Activated T-cell treated with anti-CD3 and anti-CD28 coated beads, Interleukin-2, amount 50 U/mL, for 1 hour (primary cell): ENCODE measurements around the gene FIGN.

Source experiments
- DNase-seq: peaks from one replicate; pipeline ENCODE4 v3.0.0-alpha.2; 2020

FIGN gene

GRCh38 chr2:163659224-163659623 lies 76.6 kb downstream of the FIGN start:
- DNase-seq = no peak

- DNase-seq = no peak
Measured at GRCh38 chr2:163658556-163658955, 77.3 kb downstream of the FIGN start.

GRCh38 chr2:163657281-163657656 lies 78.5 kb downstream of the FIGN start:
- no peak for DNase-seq

GRCh38 chr2:163656622-163657280 lies 79.1 kb downstream of the FIGN start:
- no peak for DNase-seq

GRCh38 chr2:163655667-163656066 lies 80.1 kb downstream of the FIGN start:
- DNase-seq = no peak

- DNase-seq = no peak
Measured at GRCh38 chr2:163652751-163653150, 83.1 kb downstream of the FIGN start.

- no peak for DNase-seq
Measured at GRCh38 chr2:163649080-163649479, 86.7 kb downstream of the FIGN start.

- DNase-seq = no peak
Measured at GRCh38 chr2:163647300-163647699, 88.5 kb downstream of the FIGN start.

- no peak for DNase-seq
Measured at GRCh38 chr2:163646687-163647086, 89.1 kb downstream of the FIGN start.

- no peak for DNase-seq
Measured at GRCh38 chr2:163644238-163644637, 91.6 kb downstream of the FIGN start.

GRCh38 chr2:163641986-163642385 lies 93.8 kb downstream of the FIGN start:
- no peak for DNase-seq

- no peak for DNase-seq
Measured at GRCh38 chr2:163640542-163641193, 95.1 kb downstream of the FIGN start.

GRCh38 chr2:163637871-163638270 lies 97.9 kb downstream of the FIGN start:
- DNase-seq = no peak

GRCh38 chr2:163633291-163633690 lies 102.5 kb downstream of the FIGN start:
- no peak for DNase-seq

GRCh38 chr2:163630836-163631235 lies 105.0 kb downstream of the FIGN start:
- no peak for DNase-seq

GRCh38 chr2:163626639-163627109 lies 109.1 kb downstream of the FIGN start:
- DNase-seq = no peak

GRCh38 chr2:163626208-163626607 lies 109.6 kb downstream of the FIGN start:
- DNase-seq = no peak

- DNase-seq = no peak
Measured at GRCh38 chr2:163625632-163626031, 110.2 kb downstream of the FIGN start.

- DNase-seq = no peak
Measured at GRCh38 chr2:163621445-163622004, 114.3 kb downstream of the FIGN start.

- DNase-seq = no peak
Measured at GRCh38 chr2:163617517-163617916, 118.3 kb downstream of the FIGN start.

- DNase-seq = no peak
Measured at GRCh38 chr2:163613266-163613731, 122.5 kb downstream of the FIGN start.

GRCh38 chr2:163612332-163612731 lies 123.5 kb downstream of the FIGN start:
- DNase-seq = no peak

- DNase-seq = no peak
Measured at GRCh38 chr2:163611557-163611906, 124.3 kb downstream of the FIGN start.

- DNase-seq = no peak
Measured at GRCh38 chr2:163610817-163611556, 124.8 kb downstream of the FIGN start.
